Astrocyte of the spinal cord (primary cell): ENCODE data around the gene ARHGAP15.

Experiments
- DNase-seq: peaks from one replicate; pipeline ENCODE4 v3.0.0; 2011; ENCODE audit warnings: low read depth, low spot score
- H3K4me3 ChIP-seq: 2 replicates; pipeline ENCODE4 v1.5.1; 2011; ENCODE audit warnings: low read depth, mild to moderate bottlenecking, low read length, moderate library complexity
- in situ Hi-C: cut with HindIII; loops from 2 replicates; pipeline ENCODE4 v1.10.0; 2017; ENCODE audit warnings: low sequenced_read_pairs
- TF ChIP-seq, protein P1 (sequence below): IDR thresholded peaks from 2 replicates; pipeline ENCODE4 v1.5.1; 2012; ENCODE audit warnings: low read depth, mild to moderate bottlenecking, low read length, inconsistent platforms

ARHGAP15 gene

DNA sequence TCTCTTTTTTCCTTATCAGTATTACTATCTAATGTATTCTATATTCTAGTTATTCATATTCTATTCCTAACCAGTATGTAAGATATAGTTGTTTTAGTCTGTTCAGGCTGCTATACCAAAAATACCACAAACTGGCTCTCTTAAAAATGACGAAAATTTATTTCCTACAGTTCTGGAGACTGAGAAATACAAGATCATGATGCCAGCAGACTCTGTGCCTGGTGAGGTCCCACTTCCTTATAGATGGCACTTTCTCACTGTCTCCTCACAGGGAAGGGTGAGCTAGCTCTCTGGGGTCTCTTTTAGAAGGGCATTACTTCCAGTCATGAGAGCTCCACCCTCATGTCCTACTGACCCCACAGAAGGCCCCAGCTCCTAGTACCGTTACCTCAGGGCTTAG, 4.8 kb upstream of the ARHGAP15 start:
- H3K4me3 ChIP-seq, result no peak overlapping the region
- TF ChIP-seq, protein P1, sequence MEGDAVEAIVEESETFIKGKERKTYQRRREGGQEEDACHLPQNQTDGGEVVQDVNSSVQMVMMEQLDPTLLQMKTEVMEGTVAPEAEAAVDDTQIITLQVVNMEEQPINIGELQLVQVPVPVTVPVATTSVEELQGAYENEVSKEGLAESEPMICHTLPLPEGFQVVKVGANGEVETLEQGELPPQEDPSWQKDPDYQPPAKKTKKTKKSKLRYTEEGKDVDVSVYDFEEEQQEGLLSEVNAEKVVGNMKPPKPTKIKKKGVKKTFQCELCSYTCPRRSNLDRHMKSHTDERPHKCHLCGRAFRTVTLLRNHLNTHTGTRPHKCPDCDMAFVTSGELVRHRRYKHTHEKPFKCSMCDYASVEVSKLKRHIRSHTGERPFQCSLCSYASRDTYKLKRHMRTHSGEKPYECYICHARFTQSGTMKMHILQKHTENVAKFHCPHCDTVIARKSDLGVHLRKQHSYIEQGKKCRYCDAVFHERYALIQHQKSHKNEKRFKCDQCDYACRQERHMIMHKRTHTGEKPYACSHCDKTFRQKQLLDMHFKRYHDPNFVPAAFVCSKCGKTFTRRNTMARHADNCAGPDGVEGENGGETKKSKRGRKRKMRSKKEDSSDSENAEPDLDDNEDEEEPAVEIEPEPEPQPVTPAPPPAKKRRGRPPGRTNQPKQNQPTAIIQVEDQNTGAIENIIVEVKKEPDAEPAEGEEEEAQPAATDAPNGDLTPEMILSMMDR, result no peak
- in situ Hi-C loops, result no loop called here
- DNase-seq, result no peak

DNA sequence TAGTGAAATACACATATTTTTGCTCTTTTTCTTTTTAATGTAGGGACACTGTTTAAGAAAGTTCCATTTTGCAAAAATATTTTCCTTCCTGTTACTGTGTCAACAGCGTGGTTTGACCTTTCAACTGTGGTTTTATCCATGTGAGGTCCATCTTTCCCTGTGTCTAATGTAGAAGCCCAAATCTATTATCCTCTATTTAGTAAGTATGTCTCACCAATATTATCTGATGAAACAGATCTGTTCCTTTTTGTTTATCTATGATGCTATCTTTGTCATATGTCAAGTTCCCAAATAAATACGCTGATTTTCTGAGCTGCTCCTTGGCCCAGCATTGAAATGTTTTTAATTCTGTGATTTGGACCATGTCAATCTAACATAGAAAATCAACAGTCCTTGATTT, 3.5 kb upstream of the ARHGAP15 start:
- peak; percentile 12 for DNase-seq
- H3K4me3 ChIP-seq, result no peak overlapping the region
- TF ChIP-seq, protein P1, result no peak
- in situ Hi-C loops, result no loop called here

DNA sequence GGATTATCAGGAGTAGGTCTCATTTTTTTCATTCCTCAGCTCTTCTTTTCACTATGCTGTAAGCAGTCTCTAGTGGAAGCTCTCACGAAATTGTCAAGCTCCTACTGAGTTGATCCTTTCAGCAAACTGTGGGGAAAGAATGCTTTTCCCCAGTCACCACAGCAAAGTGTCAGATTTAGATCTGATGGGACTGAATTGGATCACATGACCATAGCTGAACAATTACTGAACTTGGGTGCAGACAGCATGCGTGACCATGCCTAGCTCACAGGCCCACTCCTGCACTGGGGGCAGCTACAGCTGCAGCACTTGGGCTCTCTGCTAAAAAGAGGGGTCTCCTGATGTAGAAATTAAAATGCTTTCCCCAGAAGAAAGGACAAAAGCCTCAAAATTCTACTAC, 3.1 kb downstream of the ARHGAP15 start:
- in situ Hi-C loops, result no loop called here
- TF ChIP-seq, protein P1, result no peak
- no peak overlapping the region for H3K4me3 ChIP-seq
- DNase-seq, result no peak

DNA sequence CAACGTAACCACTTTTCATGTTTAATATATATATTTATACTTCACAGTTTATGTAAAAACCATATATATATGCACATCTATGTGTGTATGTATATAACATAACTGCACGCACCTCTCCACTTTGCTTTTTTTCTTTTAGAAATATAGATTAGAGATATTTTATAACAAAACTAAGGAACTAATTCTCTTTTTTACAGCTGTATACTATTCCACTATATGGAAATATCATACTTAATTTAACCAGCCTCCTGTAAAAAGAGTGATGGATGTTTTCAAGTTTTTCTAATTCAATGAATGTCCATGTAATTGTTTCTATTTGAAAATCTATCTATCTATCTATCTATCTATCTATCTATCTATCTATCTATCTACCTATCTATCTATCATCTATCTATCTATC, 4.6 kb downstream of the ARHGAP15 start:
- H3K4me3 ChIP-seq, result no peak overlapping the region
- in situ Hi-C loops, result no loop called here
- TF ChIP-seq, protein P1, result no peak
- no peak for DNase-seq

DNA sequence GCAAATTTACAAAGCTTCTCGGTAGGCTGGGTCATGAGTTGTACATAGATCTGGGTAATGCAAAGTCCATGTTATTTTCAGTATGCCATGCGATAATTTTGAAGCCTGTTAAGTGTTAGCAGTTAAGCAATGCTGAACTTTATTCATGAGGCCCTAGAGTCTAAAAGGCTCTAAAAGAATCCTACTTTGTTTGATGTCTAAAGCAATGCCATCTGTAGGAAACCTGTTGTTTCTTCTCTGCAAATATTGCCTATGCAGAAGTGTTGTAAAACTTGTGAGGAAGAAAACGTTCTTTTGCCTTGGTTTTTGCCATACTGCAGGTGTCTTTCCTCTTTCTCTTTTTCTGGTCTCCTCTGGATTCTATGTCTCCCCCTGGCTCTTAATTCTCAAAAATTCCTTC, 9.1 kb downstream of the ARHGAP15 start:
- TF ChIP-seq, protein P1, result no peak
- in situ Hi-C loops, result no loop called here
- H3K4me3 ChIP-seq, result no peak overlapping the region
- no peak for DNase-seq

DNA sequence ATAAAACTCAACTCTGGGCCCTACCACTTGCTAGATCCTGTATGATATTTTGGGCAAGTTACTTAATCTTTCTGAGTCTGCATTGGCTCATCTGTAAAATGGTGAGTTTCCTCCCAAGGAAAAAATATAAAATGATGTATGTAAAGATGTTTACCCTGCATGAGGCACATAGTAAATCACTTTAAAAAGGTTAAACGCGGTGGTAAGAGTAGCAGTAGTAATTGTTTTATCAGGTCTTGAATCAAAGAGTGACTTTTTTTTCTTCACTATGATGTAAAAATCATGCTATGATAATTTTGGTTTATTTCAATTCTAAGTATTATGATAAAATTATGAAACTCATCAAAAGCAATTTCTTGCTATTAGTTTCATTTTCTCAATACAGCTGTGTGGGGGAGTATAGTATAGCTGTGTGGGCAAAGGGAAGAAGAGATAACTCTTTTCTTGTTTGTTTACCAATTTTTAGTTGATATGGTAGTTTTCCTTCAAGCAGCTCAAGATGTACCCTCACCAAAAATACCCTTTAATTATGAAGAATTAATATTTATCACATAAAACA, 10.7 kb downstream of the ARHGAP15 start:
- in situ Hi-C loops, result no loop called here
- no peak overlapping the region for H3K4me3 ChIP-seq
- no peak for DNase-seq
- TF ChIP-seq, protein P1, result no peak
